HG03175 (cell line): ENCODE measurements around the gene OSBP.
"Not testable (repeated sequence)": the region's sequence is repeated elsewhere in the genome, so short reads cannot be mapped to it uniquely, and the experiment has no call there.

Experiments used
- ATAC-seq: cut with Tn5 transposase; IDR thresholded peaks from one replicate; pipeline ENCODE4 v1.9.1; 2021; ENCODE audit warnings: mild to moderate bottlenecking, moderate library complexity; ENCODE audit not compliant: unreplicated experiment

OSBP gene

GRCh38 chr11:59556115-59556916 is 59.3 kb downstream of the OSBP start:
- no peak for ATAC-seq

GRCh38 chr11:59555601-59556114 is 59.9 kb downstream of the OSBP start:
- ATAC-seq, result no peak

- no peak for ATAC-seq
Observed at GRCh38 chr11:59553323-59553722, 62.3 kb downstream of the OSBP start.

- ATAC-seq, result no peak
Observed at GRCh38 chr11:59552844-59553243, 62.7 kb downstream of the OSBP start.

GRCh38 chr11:59551659-59552521 is 63.7 kb downstream of the OSBP start:
- ATAC-seq, result no peak

GRCh38 chr11:59550842-59551658 is 64.5 kb downstream of the OSBP start:
- peak; percentile 35 for ATAC-seq

- peak; percentile 92 for ATAC-seq
Observed at GRCh38 chr11:59550368-59550841, 65.2 kb downstream of the OSBP start.

- ATAC-seq, result no peak
Observed at GRCh38 chr11:59548309-59548656, 67.3 kb downstream of the OSBP start.

GRCh38 chr11:59547605-59548308 is 67.8 kb downstream of the OSBP start:
- ATAC-seq, result not testable (repeated sequence)

GRCh38 chr11:59545179-59546020 is 70.2 kb downstream of the OSBP start:
- no peak for ATAC-seq

GRCh38 chr11:59544869-59545178 is 70.8 kb downstream of the OSBP start:
- ATAC-seq, result no peak

- not testable (repeated sequence) for ATAC-seq
Observed at GRCh38 chr11:59543713-59544112, 71.9 kb downstream of the OSBP start.

- ATAC-seq, result no peak
Observed at GRCh38 chr11:59542142-59542810, 73.3 kb downstream of the OSBP start.

GRCh38 chr11:59534676-59535075 is 80.9 kb downstream of the OSBP start:
- no peak for ATAC-seq

GRCh38 chr11:59532620-59533019 is 83.0 kb downstream of the OSBP start:
- no peak for ATAC-seq

GRCh38 chr11:59528711-59529110 is 86.9 kb downstream of the OSBP start:
- ATAC-seq, result no peak
